ENCODE results near the gene OPCML.

DNA sequence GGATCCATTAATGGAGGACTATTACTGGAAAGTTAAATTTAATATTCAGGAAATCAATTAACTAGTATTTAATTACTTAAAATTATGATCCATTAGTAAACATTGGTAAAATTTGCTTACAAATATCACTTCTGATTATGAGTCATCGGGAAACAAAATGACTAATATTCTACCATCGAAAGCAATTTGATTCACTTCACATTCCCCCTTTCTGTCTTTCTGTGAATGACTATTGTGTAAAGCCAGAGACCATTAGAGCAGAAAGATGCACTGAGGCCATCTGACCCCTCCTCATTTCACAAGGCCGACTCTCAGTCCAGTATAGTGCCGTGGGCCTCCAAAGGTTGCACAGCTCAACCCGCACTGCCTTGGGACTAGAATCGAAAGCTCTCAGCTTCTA lies 619.0 kb downstream of the OPCML start:
- TF ChIP-seq, protein P1, sequence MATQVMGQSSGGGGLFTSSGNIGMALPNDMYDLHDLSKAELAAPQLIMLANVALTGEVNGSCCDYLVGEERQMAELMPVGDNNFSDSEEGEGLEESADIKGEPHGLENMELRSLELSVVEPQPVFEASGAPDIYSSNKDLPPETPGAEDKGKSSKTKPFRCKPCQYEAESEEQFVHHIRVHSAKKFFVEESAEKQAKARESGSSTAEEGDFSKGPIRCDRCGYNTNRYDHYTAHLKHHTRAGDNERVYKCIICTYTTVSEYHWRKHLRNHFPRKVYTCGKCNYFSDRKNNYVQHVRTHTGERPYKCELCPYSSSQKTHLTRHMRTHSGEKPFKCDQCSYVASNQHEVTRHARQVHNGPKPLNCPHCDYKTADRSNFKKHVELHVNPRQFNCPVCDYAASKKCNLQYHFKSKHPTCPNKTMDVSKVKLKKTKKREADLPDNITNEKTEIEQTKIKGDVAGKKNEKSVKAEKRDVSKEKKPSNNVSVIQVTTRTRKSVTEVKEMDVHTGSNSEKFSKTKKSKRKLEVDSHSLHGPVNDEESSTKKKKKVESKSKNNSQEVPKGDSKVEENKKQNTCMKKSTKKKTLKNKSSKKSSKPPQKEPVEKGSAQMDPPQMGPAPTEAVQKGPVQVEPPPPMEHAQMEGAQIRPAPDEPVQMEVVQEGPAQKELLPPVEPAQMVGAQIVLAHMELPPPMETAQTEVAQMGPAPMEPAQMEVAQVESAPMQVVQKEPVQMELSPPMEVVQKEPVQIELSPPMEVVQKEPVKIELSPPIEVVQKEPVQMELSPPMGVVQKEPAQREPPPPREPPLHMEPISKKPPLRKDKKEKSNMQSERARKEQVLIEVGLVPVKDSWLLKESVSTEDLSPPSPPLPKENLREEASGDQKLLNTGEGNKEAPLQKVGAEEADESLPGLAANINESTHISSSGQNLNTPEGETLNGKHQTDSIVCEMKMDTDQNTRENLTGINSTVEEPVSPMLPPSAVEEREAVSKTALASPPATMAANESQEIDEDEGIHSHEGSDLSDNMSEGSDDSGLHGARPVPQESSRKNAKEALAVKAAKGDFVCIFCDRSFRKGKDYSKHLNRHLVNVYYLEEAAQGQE (IDR thresholded peaks at IDR 0.05; ENCODE audit: borderline replicate concordance) = no peak
- TF ChIP-seq, protein P2, sequence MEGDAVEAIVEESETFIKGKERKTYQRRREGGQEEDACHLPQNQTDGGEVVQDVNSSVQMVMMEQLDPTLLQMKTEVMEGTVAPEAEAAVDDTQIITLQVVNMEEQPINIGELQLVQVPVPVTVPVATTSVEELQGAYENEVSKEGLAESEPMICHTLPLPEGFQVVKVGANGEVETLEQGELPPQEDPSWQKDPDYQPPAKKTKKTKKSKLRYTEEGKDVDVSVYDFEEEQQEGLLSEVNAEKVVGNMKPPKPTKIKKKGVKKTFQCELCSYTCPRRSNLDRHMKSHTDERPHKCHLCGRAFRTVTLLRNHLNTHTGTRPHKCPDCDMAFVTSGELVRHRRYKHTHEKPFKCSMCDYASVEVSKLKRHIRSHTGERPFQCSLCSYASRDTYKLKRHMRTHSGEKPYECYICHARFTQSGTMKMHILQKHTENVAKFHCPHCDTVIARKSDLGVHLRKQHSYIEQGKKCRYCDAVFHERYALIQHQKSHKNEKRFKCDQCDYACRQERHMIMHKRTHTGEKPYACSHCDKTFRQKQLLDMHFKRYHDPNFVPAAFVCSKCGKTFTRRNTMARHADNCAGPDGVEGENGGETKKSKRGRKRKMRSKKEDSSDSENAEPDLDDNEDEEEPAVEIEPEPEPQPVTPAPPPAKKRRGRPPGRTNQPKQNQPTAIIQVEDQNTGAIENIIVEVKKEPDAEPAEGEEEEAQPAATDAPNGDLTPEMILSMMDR (IDR thresholded peaks at IDR 0.05; ENCODE audit: poor library complexity, severe bottlenecking) = no peak
- no peak for TF ChIP-seq EP300 (conservative IDR thresholded peaks at IDR 0.05; ENCODE audit: poor library complexity, severe bottlenecking)
- no peak for TF ChIP-seq SMC3 (conservative IDR thresholded peaks at IDR 0.05; ENCODE audit: poor library complexity)
- TF ChIP-seq TAF1 (IDR thresholded peaks at IDR 0.05; ENCODE audit: low read depth) = no peak
- no peak for TF ChIP-seq POLR2AphosphoS5 (IDR thresholded peaks at IDR 0.05)
- TF ChIP-seq EZH2 (IDR thresholded peaks at IDR 0.05; ENCODE audit: borderline replicate concordance, insufficient read depth, low read length, poor library complexity, severe bottlenecking) = no peak
